HFFc6 (cell line): ENCODE results near the gene MARK1. TPM values are rescaled to one million over a fixed set of nuclear protein-coding genes. Genes with fewer than 3 reads are reported as not detected.

Experiments used
- DNase-seq: peaks from one replicate; pipeline ENCODE4 v3.0.0-alpha.2; 2018
- H3K27ac Mint-ChIP-seq: 2 replicates; pipeline ENCODE4 v1.8.0; 2020; ENCODE audit warnings: mild to moderate bottlenecking, mixed read lengths
- H3K27me3 Mint-ChIP-seq: 2 replicates; pipeline ENCODE4 v1.8.0; 2021; ENCODE audit warnings: mild to moderate bottlenecking, moderate library complexity, mixed read lengths; ENCODE audit not compliant: insufficient read depth
- H3K36me3 Mint-ChIP-seq: 2 replicates; pipeline ENCODE4 v1.8.0; 2021; ENCODE audit warnings: low read depth, mixed read lengths
- H3K4me1 Mint-ChIP-seq: 2 replicates; pipeline ENCODE4 v1.8.0; 2020; ENCODE audit warnings: low read depth, mixed read lengths
- H3K4me3 Mint-ChIP-seq: 2 replicates; pipeline ENCODE4 v1.8.0; 2020; ENCODE audit warnings: mild to moderate bottlenecking, moderate library complexity, mixed read lengths
- H3K9me3 Mint-ChIP-seq: 2 replicates; pipeline ENCODE4 v1.8.0; 2020; ENCODE audit warnings: mild to moderate bottlenecking, mixed read lengths
- CTCF ChIP-seq: fragments of 200-600 bp; sonication (generic); IDR thresholded peaks from 2 replicates; pipeline ENCODE4 v1.5.0; 2021; ENCODE audit warnings: antibody characterized with exemption, mild to moderate bottlenecking
- total RNA-seq, 6 experiments: library from RNA; stranded (reverse); fragmentation: NEBNext Ultra II Directional; extraction: Animal tissue kit (Norgen Biotek cat#: 25700); gene quantifications; 2 replicates in 1 of 6; 3 replicates in 5 of 6; pipeline ENCODE4 v1.2.3, GENCODE V29; 2021

MARK1 gene
- total RNA-seq, 6 experiments from 2014 or later: not detected

GRCh38 chr1:220706480-220706879 is 178.5 kb downstream of the MARK1 start:
- no peaks in the 10 kb centered on the region for H3K9me3 Mint-ChIP-seq
- TF ChIP-seq CTCF: no peak
- no peak overlapping the region for H3K27ac Mint-ChIP-seq
- H3K36me3 Mint-ChIP-seq: no peaks in the 10 kb centered on the region
- DNase-seq: no peak
- no peak overlapping the region for H3K4me3 Mint-ChIP-seq
- H3K4me1 Mint-ChIP-seq: peaks cover 6% of the 10 kb centered on the region; the same call in 1 of the 2 replicates
- H3K27me3 Mint-ChIP-seq: peaks cover 17% of the 10 kb centered on the region

GRCh38 chr1:220707160-220707559 is 179.2 kb downstream of the MARK1 start:
- Mint-ChIP-seq H3K36me3 (no peaks in the 10 kb centered on the region), H3K27me3 (peaks cover 17% of the 10 kb centered on the region), H3K4me3 (no peak overlapping the region), H3K4me1 (peaks cover 3% of the 10 kb centered on the region; the same call in 1 of the 2 replicates), H3K27ac (no peak overlapping the region), H3K9me3 (no peaks in the 10 kb centered on the region)
- TF ChIP-seq CTCF: no peak
- DNase-seq: no peak

GRCh38 chr1:220708244-220708643 is 180.3 kb downstream of the MARK1 start:
- peaks cover 17% of the 10 kb centered on the region for H3K27me3 Mint-ChIP-seq
- no peak overlapping the region for H3K4me3 Mint-ChIP-seq
- no peak for DNase-seq
- H3K9me3 Mint-ChIP-seq: no peaks in the 10 kb centered on the region
- TF ChIP-seq CTCF: no peak
- no peaks in the 10 kb centered on the region for H3K4me1 Mint-ChIP-seq
- no peak overlapping the region for H3K27ac Mint-ChIP-seq
- no peaks in the 10 kb centered on the region for H3K36me3 Mint-ChIP-seq

GRCh38 chr1:220708936-220709801 is 181.2 kb downstream of the MARK1 start:
- peaks cover 19% of the 10 kb centered on the region for H3K27me3 Mint-ChIP-seq
- no peak overlapping the region for H3K4me3 Mint-ChIP-seq
- no peak for DNase-seq
- H3K9me3 Mint-ChIP-seq: no peaks in the 10 kb centered on the region
- no peaks in the 10 kb centered on the region for H3K36me3 Mint-ChIP-seq
- H3K27ac Mint-ChIP-seq: no peak overlapping the region
- TF ChIP-seq CTCF: no peak
- H3K4me1 Mint-ChIP-seq: no peaks in the 10 kb centered on the region

GRCh38 chr1:220710333-220710732 is 182.4 kb downstream of the MARK1 start:
- no peaks in the 10 kb centered on the region for H3K9me3 Mint-ChIP-seq
- no peak overlapping the region for H3K27ac Mint-ChIP-seq
- H3K4me1 Mint-ChIP-seq: no peaks in the 10 kb centered on the region
- H3K27me3 Mint-ChIP-seq: peaks cover 19% of the 10 kb centered on the region
- H3K36me3 Mint-ChIP-seq: no peaks in the 10 kb centered on the region
- no peak overlapping the region for H3K4me3 Mint-ChIP-seq
- DNase-seq: no peak
- no peak for TF ChIP-seq CTCF
